Neural cell (in vitro differentiated cells): ENCODE measurements around the gene EPHA1.

Source experiments
- CTCF ChIP-seq: fragments of 450-650 bp; IDR thresholded peaks from 2 replicates; pipeline ENCODE4 v1.5.1; 2014; ENCODE audit warnings: antibody characterized with exemption, mild to moderate bottlenecking, moderate library complexity; ENCODE audit not compliant: poor library complexity, severe bottlenecking
- EP300 ChIP-seq: fragments of 450-650 bp; conservative IDR thresholded peaks from 2 replicates; pipeline ENCODE4 v1.6.1; 2014; ENCODE audit warnings: antibody characterized with exemption, mild to moderate bottlenecking, moderate library complexity; ENCODE audit not compliant: poor library complexity, severe bottlenecking
- EZH2 ChIP-seq: fragments of 200-600, 300-800 bp; shearing (Covaris generic), sonication (generic); IDR thresholded peaks from 2 replicates; pipeline ENCODE4 v1.6.1; 2014; ENCODE audit warnings: antibody characterized with exemption, low read length, borderline replicate concordance, mild to moderate bottlenecking; ENCODE audit not compliant: insufficient read depth, poor library complexity, severe bottlenecking
- MXI1 ChIP-seq: fragments of 450-650 bp; conservative IDR thresholded peaks from 2 replicates; pipeline ENCODE4 v1.6.1; 2014; ENCODE audit warnings: antibody characterized with exemption, mild to moderate bottlenecking; ENCODE audit not compliant: poor library complexity, severe bottlenecking
- POLR2AphosphoS5 ChIP-seq: IDR thresholded peaks from 2 replicates; pipeline ENCODE4 v1.6.1; 2012
- REST ChIP-seq: IDR thresholded peaks from 2 replicates; pipeline ENCODE4 v1.6.1; 2012; ENCODE audit warnings: borderline replicate concordance
- TAF1 ChIP-seq: IDR thresholded peaks from 2 replicates; pipeline ENCODE4 v1.6.1; 2012; ENCODE audit warnings: low read depth

GRCh38 chr7:143429770-143430698 lies 21.4 kb upstream of the EPHA1 start:
- TF ChIP-seq CTCF (no peak), REST (no peak), POLR2AphosphoS5 (no peak), TAF1 (no peak), EZH2 (no peak), MXI1 (no peak), EP300 (no peak)
